H1 (cell line): ENCODE results near the gene PRR29. TPM values are rescaled to one million over a fixed set of nuclear protein-coding genes. Genes with fewer than 3 reads are reported as not detected.

Source experiments
- CTCF ChIA-PET: fragments of 300-600 bp; sonication (Branson Sonifier 250); formaldehyde crosslinking; loops from one replicate; lab custom pipeline; 2021; ENCODE audit not compliant: partially characterized antibody; lab: Charles Lee
- POLR2A ChIA-PET: fragments of 300-600 bp; sonication (Branson Sonifier 250); formaldehyde crosslinking; loops from one replicate; lab custom pipeline; 2021; ENCODE audit warnings: inconsistent platforms; ENCODE audit not compliant: partially characterized antibody; lab: Charles Lee
- DNase-seq, 2 experiments: peaks; one replicate each; pipeline versions ENCODE4 v3.0.0 to v3.0.0-alpha.2; 2010 to 2022; ENCODE audit warnings: low spot score in 2 of 2, low read depth in 1 of 2, mixed read lengths in 1 of 2
- FAIRE-seq: peaks from 2 replicates; lab custom pipeline; 2011; peaks lifted over from hg19 to GRCh38; lab: Jason Lieb, UNC
- H2AFZ ChIP-seq: 2 replicates; pipeline ENCODE4 v1.8.1; 2012; ENCODE audit warnings: low read length, inconsistent platforms
- H2AK5ac ChIP-seq: 2 replicates; pipeline ENCODE4 v1.6.1; 2013; ENCODE audit warnings: low read depth, low read length
- H2BK120ac ChIP-seq: replicated peaks from 2 replicates; pipeline ENCODE3; 2013; ENCODE audit warnings: low read depth, low read length, inconsistent platforms
- H2BK12ac ChIP-seq: 2 replicates; pipeline ENCODE4 v1.6.1; 2013; ENCODE audit warnings: low read depth, low read length
- H2BK15ac ChIP-seq: 2 replicates; pipeline ENCODE4 v1.6.1; 2013; ENCODE audit warnings: low read length
- H2BK20ac ChIP-seq: 2 replicates; pipeline ENCODE4 v1.6.1; 2013; ENCODE audit warnings: low read length
- H2BK5ac ChIP-seq: 2 replicates; pipeline ENCODE4 v1.6.1; 2013; ENCODE audit warnings: low read depth, low read length
- H3K14ac ChIP-seq: 2 replicates; pipeline ENCODE4 v1.6.1; 2013; ENCODE audit warnings: inconsistent platforms; ENCODE audit not compliant: insufficient read length
- H3K18ac ChIP-seq: 2 replicates; pipeline ENCODE4 v1.6.1; 2013; ENCODE audit warnings: low read length; ENCODE audit errors: extremely low read depth
- H3K23ac ChIP-seq: 2 replicates; pipeline ENCODE4 v1.6.1; 2013; ENCODE audit warnings: inconsistent platforms; ENCODE audit not compliant: insufficient read length
- H3K23me2 ChIP-seq: 2 replicates; pipeline ENCODE4 v1.6.1; 2013; ENCODE audit warnings: low read depth, low read length
- H3K27ac ChIP-seq: 2 replicates; pipeline ENCODE4 v1.6.1; 2011; ENCODE audit warnings: low read depth, low read length, inconsistent platforms
- H3K27me3 ChIP-seq, 4 experiments: replicated peaks in 1 of 4; 1 replicate in 1 of 4; 2 replicates in 3 of 4; pipeline versions ENCODE4 v1.6.1 to v1.8.1; 2011 to 2013; ENCODE audit warnings: low read length in 3 of 4, mild to moderate bottlenecking in 3 of 4, inconsistent platforms in 2 of 4, mixed read lengths in 2 of 4, moderate library complexity in 1 of 4; ENCODE audit not compliant: control insufficient read depth in 3 of 4, insufficient read depth in 3 of 4; ENCODE audit errors: extremely low read depth in 1 of 4
- H3K36me3 ChIP-seq, 4 experiments: 2 replicates each; pipeline versions ENCODE4 v1.6.1 to v1.8.1; 2011 to 2013; ENCODE audit warnings: mild to moderate bottlenecking in 4 of 4, low read length in 3 of 4, moderate library complexity in 2 of 4, control low read depth in 1 of 4, inconsistent platforms in 1 of 4; ENCODE audit not compliant: insufficient read depth in 4 of 4, control insufficient read depth in 2 of 4
- H3K4ac ChIP-seq: replicated peaks from 2 replicates; pipeline ENCODE3; 2013; ENCODE audit warnings: low read length, low read depth, mixed read lengths, inconsistent platforms; ENCODE audit not compliant: insufficient read length
- H3K4me1 ChIP-seq, 4 experiments: replicated peaks in 1 of 4; 1 replicate in 1 of 4; 2 replicates in 3 of 4; pipeline versions ENCODE4 v1.6.1 to v1.8.1; 2011 to 2013; ENCODE audit warnings: low read length in 3 of 4, inconsistent platforms in 2 of 4, mixed read lengths in 1 of 4; ENCODE audit not compliant: insufficient read depth in 4 of 4, control insufficient read depth in 3 of 4
- H3K4me2 ChIP-seq, 2 experiments: 2 replicates each; pipeline versions ENCODE4 v1.6.1 to v1.8.1; 2011 to 2013; ENCODE audit warnings: low read depth in 2 of 2, low read length in 2 of 2, control low read depth in 1 of 2, inconsistent platforms in 1 of 2, mild to moderate bottlenecking in 1 of 2; ENCODE audit not compliant: insufficient read depth in 1 of 2
- H3K4me3 ChIP-seq, 4 experiments: fragments of 200-600, 300-600 bp in 1 of 4; sonication (generic), shearing (Covaris generic), sonication (Bioruptor Twin) in 1 of 4; 2 replicates each; pipeline versions ENCODE4 v1.5.1 to v1.8.1; 2011 to 2016; ENCODE audit warnings: low read length in 4 of 4, low read depth in 3 of 4, control low read depth in 2 of 4, inconsistent platforms in 2 of 4, mild to moderate bottlenecking in 2 of 4, mixed read lengths in 1 of 4, moderate library complexity in 1 of 4; ENCODE audit not compliant: insufficient read depth in 2 of 4; ENCODE audit errors: extremely low read depth in 1 of 4
- H3K56ac ChIP-seq: replicated peaks from 2 replicates; pipeline ENCODE3; 2013; ENCODE audit warnings: low read depth, mild to moderate bottlenecking, mixed read lengths, low read length, inconsistent platforms; ENCODE audit not compliant: insufficient read length
- H3K79me1 ChIP-seq: 2 replicates; pipeline ENCODE4 v1.6.1; 2013; ENCODE audit warnings: low read depth, low read length, control low read depth
- H3K79me2 ChIP-seq, 2 experiments: 2 replicates each; pipeline versions ENCODE4 v1.6.1 to v1.8.1; 2012 to 2013; ENCODE audit warnings: low read length in 2 of 2, mild to moderate bottlenecking in 2 of 2, inconsistent platforms in 1 of 2; ENCODE audit not compliant: insufficient read depth in 2 of 2, control insufficient read depth in 1 of 2
- H3K9ac ChIP-seq, 4 experiments: replicated peaks in 1 of 4; 1 replicate in 1 of 4; 2 replicates in 3 of 4; pipeline versions ENCODE4 v1.6.1 to v1.8.1; 2011 to 2013; ENCODE audit warnings: low read depth in 3 of 4, low read length in 3 of 4, control low read depth in 2 of 4, mild to moderate bottlenecking in 2 of 4, moderate library complexity in 2 of 4, inconsistent platforms in 1 of 4; ENCODE audit errors: extremely low read depth in 1 of 4
- H3K9me3 ChIP-seq, 2 experiments: 2 replicates each; pipeline versions ENCODE4 v1.6.1 to v1.8.1; 2012 to 2013; ENCODE audit warnings: mild to moderate bottlenecking in 2 of 2, moderate library complexity in 2 of 2, control low read depth in 1 of 2, inconsistent platforms in 1 of 2, low read depth in 1 of 2, low read length in 1 of 2, mixed read lengths in 1 of 2; ENCODE audit not compliant: insufficient read depth in 2 of 2
- H4K20me1 ChIP-seq, 2 experiments: replicated peaks in 1 of 2; 2 replicates each; pipeline versions ENCODE3 to v1.8.1; 2011 to 2013; ENCODE audit warnings: inconsistent platforms in 2 of 2, low read length in 2 of 2, mild to moderate bottlenecking in 1 of 2; ENCODE audit not compliant: insufficient read depth in 2 of 2, control insufficient read depth in 1 of 2
- H4K5ac ChIP-seq: 2 replicates; pipeline ENCODE4 v1.6.1; 2013; ENCODE audit warnings: low read length, low read depth, mixed read lengths, inconsistent platforms; ENCODE audit not compliant: insufficient read length
- H4K8ac ChIP-seq: 2 replicates; pipeline ENCODE4 v1.8.0; 2013; ENCODE audit warnings: mild to moderate bottlenecking, moderate library complexity, low read length, inconsistent platforms; ENCODE audit not compliant: insufficient read depth; ENCODE audit errors: extremely low read depth
- H4K91ac ChIP-seq: replicated peaks from 2 replicates; pipeline ENCODE3; 2013; ENCODE audit warnings: low read length, mixed read lengths, inconsistent platforms; ENCODE audit not compliant: insufficient read length
- BACH1 ChIP-seq: IDR thresholded peaks from 2 replicates; pipeline ENCODE4 v1.6.1; 2012; ENCODE audit warnings: low read length, improper control_type of control experiment
- KDM4A ChIP-seq: IDR thresholded peaks from one replicate; pipeline ENCODE4 v1.7.1; 2012; ENCODE audit warnings: low read depth, mild to moderate bottlenecking, moderate library complexity, low read length, inconsistent platforms; ENCODE audit not compliant: severe bottlenecking
- WGBS, 2 experiments: shearing (Covaris generic) in 1 of 2; methylation state at CpG; one replicate each; pipeline versions ENCODE4 v1.1.6 to v1.1.7; 2013 to 2015; ENCODE audit warnings: low lambda C conversion rate in 2 of 2, mixed read lengths in 2 of 2, inconsistent platforms in 1 of 2, low coverage in 1 of 2, missing lambda C conversion rate in 1 of 2; ENCODE audit not compliant: insufficient replicate concordance in 2 of 2, insufficient coverage in 1 of 2, insufficient read length in 1 of 2; ENCODE audit errors: extremely low coverage in 1 of 2, missing lambda C conversion rate in 1 of 2; 5-methylcytosine and 5-hydroxymethylcytosine counted together
- polyA plus RNA-seq, 7 experiments: library from polyadenylated mRNA; depleted of rRNA in 3 of 7; stranded (reverse) in 5 of 7; unstranded in 2 of 7; fragments of >200 nt in 5 of 7; fragments of 200-250 nt in 2 of 7; gene quantifications; 1 replicate in 5 of 7; 2 replicates in 1 of 7; 4 replicates in 1 of 7; pipeline versions ENCODE4 v1.2.1 to v1.2.3, GENCODE V29; 2011 to 2013; ENCODE audit warnings: missing spikeins in 2 of 7, mixed read lengths in 2 of 7
- total RNA-seq: library from RNA; stranded (reverse); fragmentation: NEBNext Ultra II Directional; extraction: Animal tissue kit (Norgen Biotek cat#: 25700); gene quantifications from 2 replicates; pipeline ENCODE4 v1.2.1, GENCODE V29; 2021
- TF ChIP-seq, protein P1 (sequence below): IDR thresholded peaks from 2 replicates; pipeline ENCODE4 v1.6.1; 2011; ENCODE audit warnings: low read depth, mild to moderate bottlenecking, low read length; ENCODE audit not compliant: insufficient read depth

PRR29 gene
- total and polyA plus RNA-seq, 2 of the 8 experiments (the other 6 are each of a cell fraction or from before 2014, with no cell fraction given) = 0.67 to 0.83 TPM

DNA sequence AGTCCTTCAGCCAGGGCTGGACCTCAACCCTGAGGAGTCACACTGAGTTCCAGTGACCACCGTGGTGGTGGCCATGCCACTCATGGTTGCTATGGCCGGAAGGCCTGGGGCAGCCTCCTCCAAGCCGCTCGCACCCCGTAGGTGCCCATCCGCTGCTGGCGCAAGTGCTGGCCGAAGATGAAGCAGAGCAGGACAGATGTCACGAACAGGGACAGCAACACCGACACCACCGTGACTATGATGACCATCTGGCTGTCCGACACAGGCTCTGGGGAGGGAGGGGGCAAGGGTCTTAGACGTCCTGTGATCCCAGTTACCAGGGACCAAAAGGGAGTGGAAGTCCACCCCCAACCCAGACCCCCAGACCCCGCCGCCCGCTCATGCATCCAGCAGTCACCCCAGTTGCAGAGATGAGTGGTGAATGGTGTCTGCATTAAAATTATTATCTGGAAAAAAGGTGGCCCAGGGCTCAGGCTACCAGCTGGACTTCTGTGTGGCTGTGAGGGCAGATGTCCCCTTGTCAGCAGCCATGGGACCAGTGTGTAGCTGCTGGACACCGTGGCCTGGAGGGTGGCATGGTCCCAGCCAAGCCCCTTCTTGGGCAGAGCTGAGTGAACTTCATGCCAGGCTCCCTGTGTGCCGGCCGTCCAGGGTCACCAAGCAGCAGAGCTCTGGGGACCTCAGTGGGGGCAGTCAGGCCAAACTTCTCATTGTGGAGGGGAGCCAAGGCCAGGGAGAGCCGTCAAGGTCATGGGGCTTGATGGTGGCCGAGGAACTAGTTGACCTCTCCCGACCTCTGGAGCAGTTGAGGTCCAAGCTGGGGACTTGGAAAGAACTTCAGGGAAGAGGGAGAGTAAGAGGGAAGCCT is 4.7 kb downstream of the PRR29 start:
- H2BK5ac ChIP-seq = no peak overlapping the region
- no peak overlapping the region for H3K23ac ChIP-seq
- no peaks in the 10 kb centered on the region for H3K36me3 ChIP-seq
- H3K9me3 ChIP-seq = no peaks in the 10 kb centered on the region
- ChIA-PET POLR2A (interaction anchor here (1.3 kb wide), 1 partner anchor 143 kb away, joined by 4 read pairs; no protein-coding TSS in a partner anchor), CTCF (interaction anchor here (0.6 to 2.1 kb wide), 10 partner anchors 11 to 113 kb away, joined by 3 to 9 read pairs (median 4); partner anchors contain the start of gene CSHL1)
- peaks cover 0 to 15% (median 8%) of the 10 kb centered on the region in 4 experiments; a peak in 4 of 7 replicates for H3K27me3 ChIP-seq
- H3K79me2 ChIP-seq = no peaks in the 10 kb centered on the region
- no peak overlapping the region for H2BK12ac ChIP-seq
- H4K20me1 ChIP-seq = peaks cover 0 to 5% of the 10 kb centered on the region in 2 experiments
- no peak overlapping the region; the same call in 1 of the 2 replicates for H4K8ac ChIP-seq
- H3K56ac ChIP-seq = no peak overlapping the region
- FAIRE-seq (no peak), DNase-seq (peak in 1 of 2 experiments; percentile 17)
- H3K4me3 ChIP-seq = no peak overlapping the region
- no peak overlapping the region for H2BK120ac ChIP-seq
- H4K91ac ChIP-seq = no peak overlapping the region
- H2BK20ac ChIP-seq = no peak overlapping the region
- H3K9ac ChIP-seq = no peak overlapping the region
- H3K14ac ChIP-seq = no peak overlapping the region
- H3K18ac ChIP-seq = no peak overlapping the region
- H3K4ac ChIP-seq = no peak overlapping the region
- no peaks in the 10 kb centered on the region for H3K79me1 ChIP-seq
- no peak overlapping the region for H3K4me2 ChIP-seq
- H3K27ac ChIP-seq = no peak overlapping the region
- peaks cover 9% of the 10 kb centered on the region; the same call in 1 of the 2 replicates for H3K23me2 ChIP-seq
- no peak overlapping the region for H4K5ac ChIP-seq
- peaks cover 0 to 10% (median 6%) of the 10 kb centered on the region in 4 experiments; a peak in 5 of 7 replicates for H3K4me1 ChIP-seq
- 96% methylated on average over 19 of the region's 22 CpGs; no CpG with 5 or more reads in 1 of the 2 experiments for WGBS, 2 experiments
- H2AFZ ChIP-seq = no peak overlapping the region
- H2AK5ac ChIP-seq = 0 out of 2 replicates have a peak overlapping the region, but pooled peaks have one; percentile 6
- H2BK15ac ChIP-seq = no peak overlapping the region
- TF ChIP-seq, protein P1, sequence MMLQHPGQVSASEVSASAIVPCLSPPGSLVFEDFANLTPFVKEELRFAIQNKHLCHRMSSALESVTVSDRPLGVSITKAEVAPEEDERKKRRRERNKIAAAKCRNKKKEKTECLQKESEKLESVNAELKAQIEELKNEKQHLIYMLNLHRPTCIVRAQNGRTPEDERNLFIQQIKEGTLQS = no peak
- no peak for TF ChIP-seq KDM4A
- TF ChIP-seq BACH1 = no peak
